Lower lobe of right lung (tissue), 2 donors: ENCODE results near the gene GRB10. TPM values are rescaled to one million over a fixed set of nuclear protein-coding genes. Genes with fewer than 3 reads are reported as not detected.

ENCODE experiments used
- ATAC-seq, 2 donors: fragments of 200-7000 bp; cut with Tn5 transposase; one replicate each; pipeline ENCODE4 v1.9.1; 2020 to 2022; ENCODE audit warnings: mild to moderate bottlenecking in 2 of 2, moderate library complexity in 2 of 2
- DNase-seq: peaks from one replicate; pipeline ENCODE4 v3.0.0-alpha.2; 2020
- H3K27ac ChIP-seq: fragments of 200-600 bp; one replicate; pipeline ENCODE4 v1.8.0; 2022
- H3K27me3 ChIP-seq: fragments of 200-600 bp; one replicate; pipeline ENCODE4 v1.8.0; 2022; ENCODE audit warnings: low read depth
- H3K36me3 ChIP-seq: fragments of 200-600 bp; one replicate; pipeline ENCODE4 v1.8.0; 2022; ENCODE audit warnings: mild to moderate bottlenecking
- H3K4me1 ChIP-seq: fragments of 200-600 bp; one replicate; pipeline ENCODE4 v1.8.0; 2022
- H3K4me3 ChIP-seq: fragments of 200-600 bp; one replicate; pipeline ENCODE4 v1.8.0; 2022; ENCODE audit warnings: mild to moderate bottlenecking
- H3K9me3 ChIP-seq: fragments of 200-600 bp; one replicate; pipeline ENCODE4 v1.8.0; 2022
- CTCF ChIP-seq: fragments of 200-600 bp; IDR thresholded peaks from one replicate; pipeline ENCODE4 v1.8.0; 2022; ENCODE audit warnings: antibody characterized with exemption, mild to moderate bottlenecking
- intact Hi-C: fragments of 100-400 bp; cut with DNase I; formaldehyde crosslinking; loops from one replicate; pipeline ENCODE4 v1.11.0; 2022
- total RNA-seq: library from RNA; stranded (reverse); fragmentation: NEBNext Ultra II Directional; extraction: Animal tissue kit (Norgen Biotek cat#: 25700); gene quantifications from one replicate; pipeline ENCODE4 v1.2.1, GENCODE V29; 2021
- donor health status: DM: no; HTN: yes; CAD: no; lungs with severe emphysema.

The GRB10 gene
- total RNA-seq, 1 donor from 2014 or later, result 36.5 TPM

- no peak for DNase-seq
Observed at GRCh38 chr7:50558294-50559053, 224.2 kb downstream of the GRB10 start.

GRCh38 chr7:50557099-50557498 is 225.6 kb downstream of the GRB10 start:
- H3K4me1 ChIP-seq, result peaks cover 5% of the 10 kb centered on the region
- DNase-seq, result no peak
- no peaks in the 10 kb centered on the region for H3K36me3 ChIP-seq
- no peaks in the 10 kb centered on the region for H3K9me3 ChIP-seq
- no peak overlapping the region for H3K27ac ChIP-seq
- peaks cover 16% of the 10 kb centered on the region for H3K27me3 ChIP-seq
- TF ChIP-seq CTCF, result no peak
- intact Hi-C loops, result no loop called here
- H3K4me3 ChIP-seq, result no peak overlapping the region
- no peak for ATAC-seq

More at GRCh38 chr7:50558294-50559053, 224.2 kb downstream of the GRB10 start:
- H3K36me3 ChIP-seq, result no peaks in the 10 kb centered on the region
- H3K9me3 ChIP-seq, result no peaks in the 10 kb centered on the region
- intact Hi-C loops, result no loop called here
- H3K4me1 ChIP-seq, result peaks cover 5% of the 10 kb centered on the region
- H3K27me3 ChIP-seq, result peaks cover 11% of the 10 kb centered on the region
- H3K27ac ChIP-seq, result no peak overlapping the region
- no peak overlapping the region for H3K4me3 ChIP-seq
- TF ChIP-seq CTCF, result no peak
- no peak for ATAC-seq

GRCh38 chr7:50556247-50556991 is 226.3 kb downstream of the GRB10 start:
- Histone ChIP-seq H3K36me3 (no peaks in the 10 kb centered on the region), H3K4me3 (no peak overlapping the region), H3K27ac (no peak overlapping the region), H3K9me3 (no peaks in the 10 kb centered on the region), H3K4me1 (peaks cover 5% of the 10 kb centered on the region), H3K27me3 (peaks cover 16% of the 10 kb centered on the region)
- intact Hi-C loops, result no loop called here
- DNase-seq (no peak), ATAC-seq (peak in 1 of 2 donors; percentile 4)
- no peak for TF ChIP-seq CTCF

- H3K4me3 ChIP-seq, result no peak overlapping the region
- peaks cover 5% of the 10 kb centered on the region for H3K4me1 ChIP-seq
- intact Hi-C loops, result no loop called here
- H3K36me3 ChIP-seq, result no peaks in the 10 kb centered on the region
- TF ChIP-seq CTCF, result no peak
- no peaks in the 10 kb centered on the region for H3K9me3 ChIP-seq
- DNase-seq (no peak), ATAC-seq (no peak)
- H3K27ac ChIP-seq, result no peak overlapping the region
- H3K27me3 ChIP-seq, result peaks cover 16% of the 10 kb centered on the region
Observed at GRCh38 chr7:50555594-50556140, 227.0 kb downstream of the GRB10 start.

GRCh38 chr7:50554431-50555322 is 228.0 kb downstream of the GRB10 start:
- intact Hi-C loops, result no loop called here
- Histone ChIP-seq H3K27ac (no peak overlapping the region), H3K27me3 (peaks cover 8% of the 10 kb centered on the region), H3K4me1 (peaks cover 5% of the 10 kb centered on the region), H3K9me3 (no peaks in the 10 kb centered on the region), H3K4me3 (no peak overlapping the region), H3K36me3 (no peaks in the 10 kb centered on the region)
- no peak for DNase-seq
- TF ChIP-seq CTCF, result no peak
- no peak for ATAC-seq
